Astrocyte (in vitro differentiated cells and primary cell): ENCODE measurements around the gene INSYN1. TPM values are rescaled to one million over a fixed set of nuclear protein-coding genes. Genes with fewer than 3 reads are reported as not detected.
"Not testable (repeated sequence)": the region's sequence is repeated elsewhere in the genome, so short reads cannot be mapped to it uniquely, and the experiment has no call there.

Experiments used
- DNase-seq: peaks from one replicate; pipeline ENCODE4 v3.0.0-alpha.2; 2010; ENCODE audit warnings: low read depth
- FAIRE-seq: peaks from 2 replicates; lab custom pipeline; 2011; peaks lifted over from hg19 to GRCh38; lab: Jason Lieb, UNC
- H2AFZ ChIP-seq: 2 replicates; pipeline ENCODE4 v1.6.0; 2012; ENCODE audit warnings: low read depth, low read length, inconsistent platforms
- H3K27ac ChIP-seq: 2 replicates; pipeline ENCODE4 v1.5.1; 2011; ENCODE audit warnings: low read depth, low read length, inconsistent platforms
- H3K27me3 ChIP-seq: 2 replicates; pipeline ENCODE4 v1.6.0; 2011; ENCODE audit warnings: low read length, inconsistent platforms; ENCODE audit not compliant: insufficient read depth
- H3K36me3 ChIP-seq: 2 replicates; pipeline ENCODE4 v1.5.1; 2011; ENCODE audit warnings: low read length, inconsistent platforms; ENCODE audit not compliant: insufficient read depth
- H3K4me1 ChIP-seq: 2 replicates; pipeline ENCODE4 v1.5.1; 2011; ENCODE audit warnings: low read length, inconsistent platforms; ENCODE audit not compliant: insufficient read depth
- H3K4me2 ChIP-seq: 2 replicates; pipeline ENCODE4 v1.6.0; 2012; ENCODE audit warnings: low read length, inconsistent platforms
- H3K4me3 ChIP-seq: 2 replicates; pipeline ENCODE4 v1.5.1; 2011; ENCODE audit warnings: low read depth, mild to moderate bottlenecking, low read length, inconsistent platforms; ENCODE audit not compliant: insufficient read depth
- H3K79me2 ChIP-seq: 2 replicates; pipeline ENCODE4 v1.6.0; 2012; ENCODE audit warnings: mild to moderate bottlenecking, low read length, inconsistent platforms; ENCODE audit not compliant: insufficient read depth
- H3K9ac ChIP-seq: 2 replicates; pipeline ENCODE4 v1.6.0; 2012; ENCODE audit warnings: mild to moderate bottlenecking, low read length, inconsistent platforms
- H3K9me3 ChIP-seq: 2 replicates; pipeline ENCODE4 v1.5.1; 2012; ENCODE audit warnings: low read depth, mild to moderate bottlenecking, low read length, inconsistent platforms; ENCODE audit not compliant: insufficient read depth
- H4K20me1 ChIP-seq: 2 replicates; pipeline ENCODE4 v1.6.0; 2012; ENCODE audit warnings: low read length, inconsistent platforms; ENCODE audit not compliant: insufficient read depth
- H3K27ac Mint-ChIP-seq: one replicate; pipeline ENCODE4 v1.8.0; 2021; ENCODE audit warnings: mild to moderate bottlenecking, mixed read lengths; ENCODE audit not compliant: unreplicated experiment
- H3K27me3 Mint-ChIP-seq: one replicate; pipeline ENCODE4 v1.8.0; 2021; ENCODE audit warnings: low read depth, mixed read lengths; ENCODE audit not compliant: unreplicated experiment
- H3K36me3 Mint-ChIP-seq: one replicate; pipeline ENCODE4 v1.8.0; 2021; ENCODE audit warnings: low read depth, mixed read lengths; ENCODE audit not compliant: unreplicated experiment
- H3K4me1 Mint-ChIP-seq: one replicate; pipeline ENCODE4 v1.8.0; 2021; ENCODE audit warnings: low read depth, mixed read lengths; ENCODE audit not compliant: unreplicated experiment
- H3K4me3 Mint-ChIP-seq: one replicate; pipeline ENCODE4 v1.8.0; 2021; ENCODE audit warnings: mild to moderate bottlenecking, moderate library complexity, mixed read lengths; ENCODE audit not compliant: unreplicated experiment
- H3K9me3 Mint-ChIP-seq: one replicate; pipeline ENCODE4 v1.8.0; 2021; ENCODE audit warnings: mild to moderate bottlenecking, mixed read lengths; ENCODE audit not compliant: unreplicated experiment
- EZH2 ChIP-seq: IDR thresholded peaks from 2 replicates; pipeline ENCODE4 v1.6.1; 2012; ENCODE audit warnings: mild to moderate bottlenecking, low read length, inconsistent platforms; ENCODE audit not compliant: insufficient read depth
- total RNA-seq: library from RNA; stranded (reverse); gene quantifications from 2 replicates; pipeline ENCODE4 v1.2.1, GENCODE V29; 2021
- TF ChIP-seq, protein P1 (sequence below): IDR thresholded peaks from 2 replicates; pipeline ENCODE4 v1.5.1; 2011; ENCODE audit warnings: low read depth, mild to moderate bottlenecking, inconsistent platforms, low read length, moderate library complexity; ENCODE audit not compliant: insufficient read depth

INSYN1 gene
- total RNA-seq, 1 donor from 2014 or later = 5.2 TPM

DNA sequence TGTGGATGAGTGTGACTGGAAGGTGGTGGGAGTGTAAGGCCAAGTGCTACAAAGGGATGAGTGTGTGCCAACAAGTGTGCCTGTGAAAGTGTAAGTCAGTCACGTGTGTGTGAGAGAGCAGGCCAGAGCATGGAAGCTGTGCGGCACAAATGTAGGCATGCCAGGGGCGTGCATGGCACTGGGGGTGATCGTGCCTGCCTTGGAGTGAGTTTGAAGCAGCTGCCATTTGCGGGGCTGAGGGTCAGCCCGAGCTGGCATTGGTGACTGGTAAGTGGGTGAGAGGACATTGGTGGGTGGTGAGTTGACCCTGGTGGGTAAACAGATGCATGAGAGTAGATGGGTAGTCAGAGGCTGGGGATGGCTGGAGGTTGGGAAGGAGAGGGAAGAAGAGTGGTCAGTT lies 44.5 kb downstream of the INSYN1 start:
- Histone ChIP-seq H2AFZ (no peak overlapping the region), H3K9ac (no peak overlapping the region), H3K4me2 (no peak overlapping the region), H3K36me3 (peaks cover 26% of the 10 kb centered on the region), H3K4me1 (no peaks in the 10 kb centered on the region), H3K27me3 (no peaks in the 10 kb centered on the region), H4K20me1 (peaks cover 75% of the 10 kb centered on the region), H3K79me2 (peaks cover 3% of the 10 kb centered on the region), H3K27ac (no peak overlapping the region), H3K4me3 (no peak overlapping the region), H3K9me3 (no peaks in the 10 kb centered on the region)
- no peak for TF ChIP-seq EZH2
- TF ChIP-seq, protein P1, sequence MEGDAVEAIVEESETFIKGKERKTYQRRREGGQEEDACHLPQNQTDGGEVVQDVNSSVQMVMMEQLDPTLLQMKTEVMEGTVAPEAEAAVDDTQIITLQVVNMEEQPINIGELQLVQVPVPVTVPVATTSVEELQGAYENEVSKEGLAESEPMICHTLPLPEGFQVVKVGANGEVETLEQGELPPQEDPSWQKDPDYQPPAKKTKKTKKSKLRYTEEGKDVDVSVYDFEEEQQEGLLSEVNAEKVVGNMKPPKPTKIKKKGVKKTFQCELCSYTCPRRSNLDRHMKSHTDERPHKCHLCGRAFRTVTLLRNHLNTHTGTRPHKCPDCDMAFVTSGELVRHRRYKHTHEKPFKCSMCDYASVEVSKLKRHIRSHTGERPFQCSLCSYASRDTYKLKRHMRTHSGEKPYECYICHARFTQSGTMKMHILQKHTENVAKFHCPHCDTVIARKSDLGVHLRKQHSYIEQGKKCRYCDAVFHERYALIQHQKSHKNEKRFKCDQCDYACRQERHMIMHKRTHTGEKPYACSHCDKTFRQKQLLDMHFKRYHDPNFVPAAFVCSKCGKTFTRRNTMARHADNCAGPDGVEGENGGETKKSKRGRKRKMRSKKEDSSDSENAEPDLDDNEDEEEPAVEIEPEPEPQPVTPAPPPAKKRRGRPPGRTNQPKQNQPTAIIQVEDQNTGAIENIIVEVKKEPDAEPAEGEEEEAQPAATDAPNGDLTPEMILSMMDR = no peak
- Mint-ChIP-seq H3K9me3 (no peaks in the 10 kb centered on the region), H3K4me3 (no peak overlapping the region), H3K36me3 (peaks cover 31% of the 10 kb centered on the region), H3K4me1 (no peaks in the 10 kb centered on the region), H3K27me3 (no peaks in the 10 kb centered on the region), H3K27ac (peak overlapping the region; percentile 67)
- DNase-seq (no peak), FAIRE-seq (no peak)

DNA sequence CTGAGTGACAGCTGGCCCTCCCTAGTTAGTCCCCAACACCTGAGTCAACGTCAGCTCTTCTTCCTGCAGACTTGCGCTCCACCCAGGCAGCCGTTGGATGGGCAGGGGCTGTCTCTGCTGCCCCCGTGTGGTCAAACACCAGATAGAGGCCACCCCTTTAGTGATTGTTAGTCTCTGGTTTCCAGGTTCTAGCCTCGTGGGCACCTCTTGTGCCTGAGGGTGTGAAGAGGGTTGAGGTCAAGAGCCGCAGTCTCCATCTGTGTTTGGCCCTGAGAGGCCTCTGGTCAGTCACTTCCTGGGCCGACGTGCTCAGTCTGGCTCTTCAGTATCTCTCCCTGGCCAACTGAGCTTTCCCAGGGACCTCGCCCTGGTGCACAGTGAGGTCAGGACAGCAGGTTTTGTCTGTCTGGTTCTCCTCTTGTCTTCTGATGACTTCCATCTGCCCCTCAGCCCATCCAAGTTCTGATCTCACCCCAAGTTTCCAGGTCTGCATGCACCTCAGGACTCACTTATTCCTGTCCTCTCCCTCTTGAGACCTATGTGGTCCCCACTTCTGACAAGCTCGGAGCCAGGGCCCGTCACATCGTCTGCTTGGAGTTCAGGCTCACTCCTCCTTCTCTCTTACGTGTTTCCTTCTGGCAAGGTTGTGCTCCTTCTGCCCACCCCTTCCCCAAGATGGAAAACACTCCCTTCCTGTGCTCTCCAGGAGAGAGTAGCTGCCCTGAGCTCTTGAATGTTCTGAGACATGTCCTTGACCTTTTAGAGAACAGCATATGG lies 48.1 kb downstream of the INSYN1 start:
- no peak overlapping the region for H3K27ac Mint-ChIP-seq
- no peak overlapping the region for H3K4me2 ChIP-seq

DNA sequence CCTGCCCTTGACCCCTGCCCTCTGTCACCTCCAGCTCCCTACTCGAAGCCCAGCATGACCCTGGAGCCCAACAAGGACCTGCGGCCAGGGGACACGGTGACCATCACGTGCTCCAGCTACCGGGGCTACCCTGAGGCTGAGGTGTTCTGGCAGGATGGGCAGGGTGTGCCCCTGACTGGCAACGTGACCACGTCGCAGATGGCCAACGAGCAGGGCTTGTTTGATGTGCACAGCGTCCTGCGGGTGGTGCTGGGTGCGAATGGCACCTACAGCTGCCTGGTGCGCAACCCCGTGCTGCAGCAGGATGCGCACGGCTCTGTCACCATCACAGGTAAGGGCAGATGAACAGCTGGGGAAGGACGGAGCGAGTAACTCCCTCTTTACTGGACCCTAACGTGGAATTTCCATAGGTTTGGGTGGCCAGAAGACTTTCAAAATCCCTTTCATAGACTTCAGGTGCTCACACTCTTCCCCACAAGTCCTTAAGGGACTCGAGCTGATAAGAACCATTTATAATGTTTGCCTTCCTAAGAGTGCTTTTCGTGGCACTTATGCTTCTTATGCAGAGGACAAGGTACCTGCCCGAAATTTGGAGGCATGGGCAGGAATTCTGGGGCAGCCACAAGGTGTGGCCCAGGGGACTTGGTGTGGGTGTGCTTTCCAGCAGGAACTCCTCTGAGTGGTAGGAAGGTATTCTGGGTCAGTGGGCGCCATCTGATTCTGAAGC lies 48.8 kb downstream of the INSYN1 start:
- not testable (repeated sequence) for H3K4me1 Mint-ChIP-seq, H3K4me3 ChIP-seq, FAIRE-seq, H3K9me3 Mint-ChIP-seq, H3K4me3 Mint-ChIP-seq, DNase-seq, H3K4me1 ChIP-seq, H3K27me3 ChIP-seq, H3K27ac Mint-ChIP-seq, H3K4me2 ChIP-seq, H3K9me3 ChIP-seq, H3K9ac ChIP-seq, H2AFZ ChIP-seq, H3K27me3 Mint-ChIP-seq, H3K27ac ChIP-seq
- peaks cover 20% of the 10 kb centered on the region for H3K36me3 ChIP-seq
- H3K79me2 ChIP-seq = peaks cover 27% of the 10 kb centered on the region
- H4K20me1 ChIP-seq = peaks cover 94% of the 10 kb centered on the region
- H3K36me3 Mint-ChIP-seq = peaks cover 27% of the 10 kb centered on the region

More for the DNA sequence above, 48.1 kb downstream of the INSYN1 start:
- H3K9me3 Mint-ChIP-seq = no peaks in the 10 kb centered on the region
- no peak overlapping the region for H3K27ac ChIP-seq
- no peaks in the 10 kb centered on the region for H3K27me3 ChIP-seq
- H3K9me3 ChIP-seq = no peaks in the 10 kb centered on the region
- peaks cover 4% of the 10 kb centered on the region for H3K4me1 Mint-ChIP-seq
- H3K36me3 ChIP-seq = peaks cover 20% of the 10 kb centered on the region
- H3K4me3 ChIP-seq = no peak overlapping the region
- DNase-seq (no peak), FAIRE-seq (no peak)
- H3K4me1 ChIP-seq = no peaks in the 10 kb centered on the region
- H3K27me3 Mint-ChIP-seq = no peaks in the 10 kb centered on the region
- H3K4me3 Mint-ChIP-seq = no peak overlapping the region
- H3K79me2 ChIP-seq = peaks cover 19% of the 10 kb centered on the region
- H4K20me1 ChIP-seq = peaks cover 93% of the 10 kb centered on the region
- TF ChIP-seq, protein P1 = peak; percentile 70
- TF ChIP-seq EZH2 = no peak
- H3K9ac ChIP-seq = no peak overlapping the region
- peaks cover 28% of the 10 kb centered on the region for H3K36me3 Mint-ChIP-seq
- H2AFZ ChIP-seq = no peak overlapping the region

DNA sequence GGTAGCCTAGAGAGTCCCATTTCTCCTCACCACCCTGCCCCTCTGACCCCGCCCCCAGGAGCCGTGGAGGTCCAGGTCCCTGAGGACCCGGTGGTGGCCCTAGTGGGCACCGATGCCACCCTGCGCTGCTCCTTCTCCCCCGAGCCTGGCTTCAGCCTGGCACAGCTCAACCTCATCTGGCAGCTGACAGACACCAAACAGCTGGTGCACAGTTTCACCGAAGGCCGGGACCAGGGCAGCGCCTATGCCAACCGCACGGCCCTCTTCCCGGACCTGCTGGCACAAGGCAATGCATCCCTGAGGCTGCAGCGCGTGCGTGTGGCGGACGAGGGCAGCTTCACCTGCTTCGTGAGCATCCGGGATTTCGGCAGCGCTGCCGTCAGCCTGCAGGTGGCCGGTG lies 49.5 kb downstream of the INSYN1 start:
- H3K4me2 ChIP-seq, FAIRE-seq, H3K4me3 Mint-ChIP-seq, H3K27me3 ChIP-seq, H3K4me1 ChIP-seq, H3K27ac ChIP-seq, H3K27ac Mint-ChIP-seq, H3K9me3 ChIP-seq, H3K4me3 ChIP-seq, H3K9me3 Mint-ChIP-seq, H3K9ac ChIP-seq, DNase-seq, H3K27me3 Mint-ChIP-seq, H2AFZ ChIP-seq: not testable (repeated sequence)
- Mint-ChIP-seq H3K4me1 (peaks cover 12% of the 10 kb centered on the region), H3K36me3 (peaks cover 20% of the 10 kb centered on the region)
- H3K36me3 ChIP-seq = peaks cover 21% of the 10 kb centered on the region
- H3K79me2 ChIP-seq = peaks cover 34% of the 10 kb centered on the region
- peaks cover 94% of the 10 kb centered on the region for H4K20me1 ChIP-seq
